Activated B cell treated with CpG ODN at 0.5 μM for 24 hours (primary cell): ENCODE results near the gene KASH5. TPM values are rescaled to one million over a fixed set of nuclear protein-coding genes. Genes with fewer than 3 reads are reported as not detected.

Source experiments
- ATAC-seq: fragments of 200-7000 bp; cut with Tn5 transposase; one replicate; pipeline ENCODE4 v1.10.0; 2021; ENCODE audit warnings: low read depth, mild to moderate bottlenecking, moderate library complexity
- CTCF ChIA-PET: fragments of 350-600 bp; sonication (Branson Sonifier 250); formaldehyde crosslinking; loops from one replicate; lab custom pipeline; 2021; ENCODE audit warnings: antibody characterized with exemption; lab: Charles Lee
- POLR2A ChIA-PET: fragments of 350-600 bp; sonication (Branson Sonifier 250); formaldehyde crosslinking; loops from one replicate; lab custom pipeline; 2021; ENCODE audit warnings: antibody characterized with exemption; lab: Charles Lee
- DNase-seq: peaks from one replicate; pipeline ENCODE4 v3.0.0; 2022
- H3K27ac Mint-ChIP-seq: one replicate; pipeline ENCODE4 v1.8.0; 2020; ENCODE audit warnings: mixed read lengths
- H3K27me3 Mint-ChIP-seq: one replicate; pipeline ENCODE4 v1.8.0; 2021; ENCODE audit warnings: mixed read lengths
- H3K36me3 Mint-ChIP-seq: one replicate; pipeline ENCODE4 v1.8.0; 2021; ENCODE audit warnings: low read depth, mixed read lengths
- H3K4me1 Mint-ChIP-seq: one replicate; pipeline ENCODE4 v1.8.0; 2021; ENCODE audit warnings: mixed read lengths
- H3K4me3 Mint-ChIP-seq: one replicate; pipeline ENCODE4 v1.8.0; 2020; ENCODE audit warnings: mild to moderate bottlenecking, mixed read lengths
- H3K9me3 Mint-ChIP-seq: one replicate; pipeline ENCODE4 v1.8.0; 2020; ENCODE audit warnings: mixed read lengths
- CTCF ChIP-seq: fragments of 200-600 bp; IDR thresholded peaks from one replicate; pipeline ENCODE4 v1.8.0; 2022; ENCODE audit warnings: antibody characterized with exemption, mild to moderate bottlenecking
- intact Hi-C: fragments of 100-400 bp; cut with micrococcal nuclease; formaldehyde crosslinking; loops from one replicate; pipeline ENCODE4 v1.15.1; 2024
- total RNA-seq: library from RNA; stranded (reverse); gene quantifications from 2 replicates; pipeline ENCODE4 v1.2.3, GENCODE V29; 2022

KASH5 gene
- total RNA-seq, 1 donor from 2014 or later = 0.62 TPM

DNA sequence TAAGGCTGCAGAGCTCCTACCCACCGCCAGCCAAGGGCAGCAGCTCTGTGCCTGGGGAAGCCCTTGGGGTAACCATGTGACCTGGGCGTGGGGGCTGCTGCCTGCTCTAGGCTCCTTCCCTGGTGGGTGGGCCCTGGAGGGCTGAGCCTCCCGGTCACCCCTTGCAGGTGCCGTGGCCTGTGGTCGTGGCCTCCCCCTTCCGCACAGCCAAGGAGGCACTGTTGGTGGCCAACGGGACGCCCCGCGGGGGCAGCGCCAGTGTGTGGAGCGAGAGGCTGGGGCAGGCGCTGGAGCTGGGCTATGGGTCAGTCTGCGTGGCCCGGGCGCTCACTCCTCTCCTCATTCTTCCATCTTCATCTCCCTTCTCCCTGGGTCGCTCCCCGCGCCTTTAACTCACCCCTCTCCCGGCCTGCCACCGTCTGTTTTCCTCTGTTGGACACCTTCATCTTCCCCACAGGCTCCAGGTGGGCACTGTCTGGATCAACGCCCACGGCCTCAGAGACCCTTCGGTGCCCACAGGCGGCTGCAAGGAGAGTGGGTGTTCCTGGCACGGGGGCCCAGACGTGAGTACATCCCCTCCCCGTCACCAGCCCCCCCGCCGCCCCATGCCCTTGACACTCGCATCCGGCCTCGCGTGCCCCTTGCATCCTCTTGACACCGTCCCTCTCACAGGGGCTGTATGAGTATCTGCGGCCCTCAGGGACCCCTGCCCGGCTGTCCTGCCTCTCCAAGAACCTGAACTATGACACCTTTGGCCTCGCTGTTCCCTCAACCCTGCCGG is 76.1 kb downstream of the KASH5 start:
- Mint-ChIP-seq H3K36me3 (peaks cover 41% of the 10 kb centered on the region), H3K27me3 (no peaks in the 10 kb centered on the region), H3K9me3 (no peaks in the 10 kb centered on the region), H3K27ac (no peak overlapping the region), H3K4me3 (no peak overlapping the region), H3K4me1 (peaks cover 9% of the 10 kb centered on the region)
- TF ChIP-seq CTCF = no peak
- intact Hi-C loops = no loop called here
- POLR2A ChIA-PET = interaction anchor here (0.6 to 11.0 kb wide), 3 partner anchors 12 to 124 kb away, joined by 4 to 193 read pairs (median 5); partner anchors contain the start of genes ALDH16A1 and PIH1D1
- ATAC-seq (no peak), DNase-seq (no peak)
- CTCF ChIA-PET = no interaction called here

DNA sequence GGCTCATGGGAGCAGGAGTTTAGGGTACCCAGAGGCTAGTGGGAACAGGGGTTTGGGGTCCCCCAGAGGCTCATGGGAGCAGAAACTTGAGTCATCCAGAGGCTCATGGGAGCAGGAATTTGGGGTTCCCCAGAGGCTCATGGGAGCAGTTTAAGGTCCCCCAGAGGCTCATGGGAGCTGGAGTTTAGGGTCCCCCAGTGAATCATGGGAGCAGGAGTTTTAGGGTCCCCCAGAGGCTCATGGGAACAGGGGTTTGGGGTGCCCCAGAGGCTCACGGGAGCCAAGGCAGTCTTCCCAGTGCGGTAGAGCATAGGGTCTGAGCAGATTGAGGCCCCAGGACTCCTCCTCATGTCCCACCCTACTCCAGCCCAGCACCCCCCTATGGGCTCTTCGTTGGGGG is 77.3 kb downstream of the KASH5 start:
- Mint-ChIP-seq H3K4me3 (no peak overlapping the region), H3K27me3 (no peaks in the 10 kb centered on the region), H3K4me1 (peaks cover 20% of the 10 kb centered on the region), H3K27ac (no peak overlapping the region), H3K9me3 (no peaks in the 10 kb centered on the region), H3K36me3 (peaks cover 31% of the 10 kb centered on the region)
- ATAC-seq (no peak), DNase-seq (no peak)
- CTCF ChIA-PET = no interaction called here
- intact Hi-C loops = no loop called here
- POLR2A ChIA-PET = interaction anchor here (0.6 to 11.0 kb wide), 3 partner anchors 13 to 687 kb away, joined by 4 to 193 read pairs (median 8); partner anchors contain the start of genes ALDH16A1 and PIH1D1
- no peak for TF ChIP-seq CTCF

Other genes with a start within 250 kb of the KASH5 start
- gene HRC, start 232.9 kb upstream of the KASH5 start, total RNA-seq = not detected in 2 replicates
- gene TRPM4, start 230.5 kb upstream of the KASH5 start, total RNA-seq = not detected in 2 replicates
- 14.8 and 19.3 TPM in 2 replicates for gene SLC6A16, start 63.1 kb upstream of the KASH5 start, total RNA-seq
- gene CD37, start 52.8 kb upstream of the KASH5 start, total RNA-seq = 1,587 and 1,688 TPM in 2 replicates
- 5.3 TPM in 2 replicates for gene TEAD2, start 25.8 kb upstream of the KASH5 start, total RNA-seq
- 0.71 and 0.76 TPM in 2 replicates for gene DKKL1, start 24.4 kb upstream of the KASH5 start, total RNA-seq
- not detected in 2 replicates for gene PTH2, start 35.2 kb downstream of the KASH5 start, total RNA-seq
- not detected in 2 replicates for gene GFY, start 37.1 kb downstream of the KASH5 start, total RNA-seq
- 0.15 and 0.55 TPM in 2 replicates for gene SLC17A7, start 53.3 kb downstream of the KASH5 start, total RNA-seq
- gene PIH1D1, start 63.6 kb downstream of the KASH5 start, total RNA-seq = 110 and 111 TPM in 2 replicates
- 61.4 and 61.6 TPM in 2 replicates for gene ALDH16A1, start 65.0 kb downstream of the KASH5 start, total RNA-seq
- gene FLT3LG, start 86.0 kb downstream of the KASH5 start, total RNA-seq = 15.4 and 17.7 TPM in 2 replicates
- 6,642 and 7,342 TPM in 2 replicates for gene RPL13A, start 99.4 kb downstream of the KASH5 start, total RNA-seq
- 3,758 and 4,733 TPM in 2 replicates for gene RPS11, start 108.2 kb downstream of the KASH5 start, total RNA-seq
- 17.4 and 18.8 TPM in 2 replicates for gene FCGRT, start 124.4 kb downstream of the KASH5 start, total RNA-seq
- 0.89 and 1.1 TPM in 2 replicates for gene RCN3, start 139.8 kb downstream of the KASH5 start, total RNA-seq
- 49.9 and 54.8 TPM in 2 replicates for gene NOSIP, start 192.3 kb downstream of the KASH5 start, total RNA-seq
- 1.8 and 2.2 TPM in 2 replicates for gene PRRG2, start 193.1 kb downstream of the KASH5 start, total RNA-seq
- 37.1 and 42.1 TPM in 2 replicates for gene PRR12, start 202.9 kb downstream of the KASH5 start, total RNA-seq